Nephron (organoid): ENCODE data around the gene OPRL1.

Source experiments
- H3K27ac Mint-ChIP-seq, 3 experiments: 2 replicates each; pipeline ENCODE4 v1.8.0; 2020; ENCODE audit warnings: mixed read lengths in 3 of 3, mild to moderate bottlenecking in 2 of 3, moderate library complexity in 1 of 3
- H3K27me3 Mint-ChIP-seq: 2 replicates; pipeline ENCODE4 v1.8.0; 2021; ENCODE audit warnings: low read depth, mild to moderate bottlenecking, moderate library complexity, mixed read lengths
- H3K36me3 Mint-ChIP-seq: 2 replicates; pipeline ENCODE4 v1.8.0; 2020; ENCODE audit warnings: low read depth, mixed read lengths
- H3K4me1 Mint-ChIP-seq: 2 replicates; pipeline ENCODE4 v1.8.0; 2020; ENCODE audit warnings: mixed read lengths
- H3K4me3 Mint-ChIP-seq, 3 experiments: 2 replicates each; pipeline ENCODE4 v1.8.0; 2020; ENCODE audit warnings: mild to moderate bottlenecking in 3 of 3, mixed read lengths in 3 of 3, moderate library complexity in 2 of 3
- H3K9me3 Mint-ChIP-seq: 2 replicates; pipeline ENCODE4 v1.8.0; 2020; ENCODE audit warnings: mixed read lengths
- TF ChIP-seq, protein P1 (sequence below), 3 experiments: fragments of 200-600 bp; sonication (generic); IDR thresholded peaks; one replicate each; pipeline ENCODE4 v1.5.0; 2021; ENCODE audit warnings: antibody characterized with exemption in 3 of 3; ENCODE audit not compliant: unreplicated experiment in 3 of 3

The OPRL1 gene

GRCh38 chr20:64038224-64038564 is 41.7 kb upstream of the OPRL1 start:
- peaks cover 65% of the 10 kb centered on the region for H3K27me3 Mint-ChIP-seq
- no peak overlapping the region for H3K27ac Mint-ChIP-seq
- no peaks in the 10 kb centered on the region for H3K9me3 Mint-ChIP-seq
- H3K36me3 Mint-ChIP-seq: peaks cover 9% of the 10 kb centered on the region
- TF ChIP-seq, protein P1, sequence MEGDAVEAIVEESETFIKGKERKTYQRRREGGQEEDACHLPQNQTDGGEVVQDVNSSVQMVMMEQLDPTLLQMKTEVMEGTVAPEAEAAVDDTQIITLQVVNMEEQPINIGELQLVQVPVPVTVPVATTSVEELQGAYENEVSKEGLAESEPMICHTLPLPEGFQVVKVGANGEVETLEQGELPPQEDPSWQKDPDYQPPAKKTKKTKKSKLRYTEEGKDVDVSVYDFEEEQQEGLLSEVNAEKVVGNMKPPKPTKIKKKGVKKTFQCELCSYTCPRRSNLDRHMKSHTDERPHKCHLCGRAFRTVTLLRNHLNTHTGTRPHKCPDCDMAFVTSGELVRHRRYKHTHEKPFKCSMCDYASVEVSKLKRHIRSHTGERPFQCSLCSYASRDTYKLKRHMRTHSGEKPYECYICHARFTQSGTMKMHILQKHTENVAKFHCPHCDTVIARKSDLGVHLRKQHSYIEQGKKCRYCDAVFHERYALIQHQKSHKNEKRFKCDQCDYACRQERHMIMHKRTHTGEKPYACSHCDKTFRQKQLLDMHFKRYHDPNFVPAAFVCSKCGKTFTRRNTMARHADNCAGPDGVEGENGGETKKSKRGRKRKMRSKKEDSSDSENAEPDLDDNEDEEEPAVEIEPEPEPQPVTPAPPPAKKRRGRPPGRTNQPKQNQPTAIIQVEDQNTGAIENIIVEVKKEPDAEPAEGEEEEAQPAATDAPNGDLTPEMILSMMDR (IDR thresholded peaks at IDR 0.05; ENCODE audit: unreplicated experiment in 3 of 3): no peak
- H3K4me1 Mint-ChIP-seq: peaks cover 16% of the 10 kb centered on the region
- H3K4me3 Mint-ChIP-seq: peak overlapping the region in 1 of 3 experiments; percentile 19

DNA sequence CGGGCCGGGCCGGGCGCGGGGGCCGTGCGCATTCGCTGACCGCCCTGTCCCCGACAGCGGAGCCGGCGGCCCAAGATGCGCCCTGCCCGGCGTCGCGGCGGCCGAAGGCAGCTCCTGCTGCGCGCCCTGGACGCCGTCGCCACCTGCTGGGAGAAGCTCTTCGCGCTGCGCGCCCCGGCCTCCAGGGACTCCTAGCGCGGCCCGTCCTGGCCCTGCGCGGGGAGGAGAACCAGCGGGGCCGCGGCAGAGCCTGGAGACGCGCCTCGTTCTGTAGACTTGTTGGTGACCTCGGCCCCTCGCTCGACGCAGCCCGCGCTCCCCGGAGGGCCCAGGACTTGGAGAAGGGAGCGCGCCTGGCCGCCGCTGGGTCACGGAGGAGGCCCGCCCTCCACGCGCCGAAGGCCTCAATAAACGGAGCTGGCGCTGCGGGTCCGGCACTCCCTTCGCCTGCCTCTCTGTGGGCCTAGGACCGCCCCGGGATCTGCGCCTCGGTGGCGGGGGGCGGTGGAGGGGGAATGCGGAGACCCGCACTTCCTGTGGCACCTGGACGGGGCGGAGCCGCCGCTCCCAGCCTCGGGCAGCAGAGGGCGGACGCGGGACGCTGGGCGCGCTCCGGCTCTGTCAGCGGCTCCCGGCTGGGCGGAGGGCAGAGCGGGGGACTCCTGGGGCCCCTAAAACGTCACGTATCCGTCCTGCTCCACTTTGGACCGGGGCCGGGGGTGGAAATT is 41.2 kb upstream of the OPRL1 start:
- no peaks in the 10 kb centered on the region for H3K9me3 Mint-ChIP-seq
- peaks cover 7% of the 10 kb centered on the region for H3K36me3 Mint-ChIP-seq
- peak overlapping the region in 2 of 3 experiments; percentile 50 to 66 for H3K4me3 Mint-ChIP-seq
- H3K4me1 Mint-ChIP-seq: peaks cover 14% of the 10 kb centered on the region
- TF ChIP-seq, protein P1 (IDR thresholded peaks at IDR 0.05; ENCODE audit: unreplicated experiment in 3 of 3): peak; percentile 76 to 83 (median 77)
- H3K27ac Mint-ChIP-seq: no peak overlapping the region
- peaks cover 70% of the 10 kb centered on the region for H3K27me3 Mint-ChIP-seq

DNA sequence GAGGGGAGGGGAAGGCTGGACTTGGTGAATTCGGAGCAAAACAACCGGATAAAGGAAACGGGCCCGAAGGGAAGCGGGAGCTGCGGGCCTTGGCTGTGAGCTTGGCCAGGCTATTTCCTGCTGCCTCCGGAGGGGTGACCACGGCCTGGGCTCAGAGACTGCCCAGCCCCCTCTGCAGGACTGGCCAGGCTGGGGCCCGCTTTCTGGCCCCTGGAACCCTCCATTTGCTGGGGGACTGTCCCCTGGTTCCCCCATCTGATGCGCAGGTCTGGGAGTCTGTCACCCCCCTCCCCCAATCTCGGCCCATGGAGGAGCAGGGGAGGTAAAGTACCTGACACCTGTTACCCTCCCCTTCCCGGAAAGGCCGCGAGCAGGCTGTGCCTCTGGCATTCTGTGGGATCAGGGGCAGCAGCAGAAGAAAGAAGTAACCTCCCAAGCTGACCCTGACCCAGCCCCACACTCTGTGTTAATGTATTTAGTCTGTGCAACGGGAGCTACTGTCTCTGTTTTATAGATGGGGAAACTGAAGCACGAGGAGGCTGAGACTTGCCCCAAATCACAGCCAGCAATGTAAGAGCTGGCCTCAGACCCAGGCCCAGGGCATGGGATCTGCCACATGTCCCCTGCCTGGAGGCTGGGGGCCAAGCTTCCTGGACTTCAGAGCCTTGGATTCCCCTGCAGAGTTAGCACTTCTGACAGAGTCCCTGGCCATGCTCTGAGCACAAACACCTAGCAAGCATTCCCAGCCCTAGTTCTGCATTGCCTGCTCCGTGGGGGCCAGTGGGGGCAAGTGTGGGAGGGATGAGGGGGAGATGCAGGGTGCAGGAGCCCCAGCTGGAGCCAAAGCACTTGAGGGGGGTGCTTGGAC is 40.4 kb upstream of the OPRL1 start:
- TF ChIP-seq, protein P1 (IDR thresholded peaks at IDR 0.05; ENCODE audit: unreplicated experiment in 3 of 3): peak in 2 of 3 experiments; percentile 2 to 6
- no peaks in the 10 kb centered on the region for H3K9me3 Mint-ChIP-seq
- H3K4me1 Mint-ChIP-seq: peaks cover 6% of the 10 kb centered on the region
- peaks cover 1% of the 10 kb centered on the region for H3K36me3 Mint-ChIP-seq
- H3K27ac Mint-ChIP-seq: no peak overlapping the region
- peaks cover 75% of the 10 kb centered on the region for H3K27me3 Mint-ChIP-seq
- peak overlapping the region; percentile 19 to 66 (median 51) for H3K4me3 Mint-ChIP-seq

DNA sequence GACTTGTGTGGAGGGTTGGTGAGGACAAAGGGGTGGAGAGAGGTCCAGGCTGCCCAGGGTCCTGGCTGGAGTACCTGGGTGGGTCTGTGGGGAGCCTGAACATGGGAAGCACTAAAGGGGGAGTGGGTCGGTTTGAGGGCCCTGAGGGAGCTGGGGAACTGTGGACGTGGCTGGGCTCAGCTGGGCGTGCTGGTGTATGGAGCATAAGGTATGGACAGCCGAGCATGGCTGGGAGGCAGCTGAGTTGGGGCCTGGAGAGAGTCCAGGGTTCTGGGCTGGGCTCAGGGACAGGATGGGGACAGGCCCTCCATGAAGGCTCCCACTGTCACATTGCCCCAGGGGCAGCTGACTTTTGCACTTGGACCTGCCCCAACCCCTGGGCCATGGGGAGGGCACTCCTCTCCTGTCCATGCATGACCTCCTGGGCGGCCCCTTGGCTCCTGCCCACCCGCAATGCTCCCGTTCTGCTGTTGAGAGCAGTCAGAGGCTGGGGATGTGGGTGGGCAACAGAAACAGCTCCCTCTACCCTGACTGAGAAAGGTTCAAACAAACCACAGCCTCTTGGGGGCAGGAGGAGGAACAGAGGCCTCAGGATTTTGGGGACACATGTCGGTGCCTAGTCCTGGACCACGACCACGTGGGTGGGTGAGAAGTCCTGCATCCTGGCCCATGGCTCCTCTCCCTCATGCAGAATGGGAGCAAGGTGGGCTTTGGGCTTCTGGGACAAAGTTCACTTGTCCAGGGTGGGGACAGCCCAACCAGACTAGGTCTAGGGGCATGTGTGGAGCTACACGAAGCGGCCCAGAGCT is 39.4 kb upstream of the OPRL1 start:
- Mint-ChIP-seq H3K27me3 (peaks cover 80% of the 10 kb centered on the region), H3K27ac (no peak overlapping the region), H3K4me3 (peak overlapping the region in 2 of 3 experiments; percentile 51 to 66), H3K36me3 (no peaks in the 10 kb centered on the region), H3K4me1 (no peaks in the 10 kb centered on the region), H3K9me3 (no peaks in the 10 kb centered on the region)
- TF ChIP-seq, protein P1 (IDR thresholded peaks at IDR 0.05; ENCODE audit: unreplicated experiment in 3 of 3): no peak

GRCh38 chr20:64041040-64041780 is 38.7 kb upstream of the OPRL1 start:
- Mint-ChIP-seq H3K4me1 (no peaks in the 10 kb centered on the region), H3K36me3 (no peaks in the 10 kb centered on the region), H3K9me3 (no peaks in the 10 kb centered on the region), H3K4me3 (peak overlapping the region in 2 of 3 experiments; percentile 34 to 49), H3K27ac (no peak overlapping the region), H3K27me3 (peaks cover 87% of the 10 kb centered on the region)
- TF ChIP-seq, protein P1 (IDR thresholded peaks at IDR 0.05; ENCODE audit: unreplicated experiment in 3 of 3): no peak
